ENCODE results near the gene TOX2. TPM values are rescaled to one million over a fixed set of nuclear protein-coding genes. Genes with fewer than 3 reads are reported as not detected.

TOX2 gene
- total RNA-seq, 1 donor = 1.1 TPM

GRCh38 chr20:44011251-44011940 lies 96.7 kb downstream of the TOX2 start:
- no peak overlapping the region for H3K27ac ChIP-seq (ENCODE audit: low read depth, low read length)
- H3K4me3 ChIP-seq (ENCODE audit: insufficient read depth, low read length) = no peak overlapping the region
- H3K4me1 ChIP-seq (ENCODE audit: insufficient read depth, low read length) = no peaks in the 10 kb centered on the region
- no peak overlapping the region for H2AFZ ChIP-seq (ENCODE audit: low read length)
- H3K79me2 ChIP-seq (ENCODE audit: insufficient read depth, low read length) = no peaks in the 10 kb centered on the region
- peaks cover 25% of the 10 kb centered on the region for H3K27me3 ChIP-seq (ENCODE audit: insufficient read depth, low read length)
- H3K4me2 ChIP-seq (ENCODE audit: insufficient read depth, low read length) = no peak overlapping the region
- no peak for DNase-seq (ENCODE audit: insufficient read length, low spot score, missing footprints)
- H3K9me3 ChIP-seq (ENCODE audit: low read depth, low read length) = no peaks in the 10 kb centered on the region
- H3K36me3 ChIP-seq (ENCODE audit: insufficient read depth, low read length) = no peaks in the 10 kb centered on the region
- no peak for TF ChIP-seq CTCF (IDR thresholded peaks at IDR 0.05; ENCODE audit: extremely low read depth, low read depth, low read length)
- peaks cover under 1% of the 10 kb centered on the region for H4K20me1 ChIP-seq (ENCODE audit: insufficient read depth, low read length)

- Histone ChIP-seq H4K20me1 (ENCODE audit: insufficient read depth, low read length) (peaks cover 3% of the 10 kb centered on the region), H2AFZ (ENCODE audit: low read length) (no peak overlapping the region), H3K9me3 (ENCODE audit: low read depth, low read length) (no peaks in the 10 kb centered on the region), H3K4me2 (ENCODE audit: insufficient read depth, low read length) (no peak overlapping the region), H3K27ac (ENCODE audit: low read depth, low read length) (no peak overlapping the region), H3K27me3 (ENCODE audit: insufficient read depth, low read length) (peaks cover 33% of the 10 kb centered on the region), H3K79me2 (ENCODE audit: insufficient read depth, low read length) (no peaks in the 10 kb centered on the region), H3K4me1 (ENCODE audit: insufficient read depth, low read length) (no peaks in the 10 kb centered on the region), H3K36me3 (ENCODE audit: insufficient read depth, low read length) (no peaks in the 10 kb centered on the region), H3K4me3 (ENCODE audit: insufficient read depth, low read length) (no peak overlapping the region)
- TF ChIP-seq CTCF (IDR thresholded peaks at IDR 0.05; ENCODE audit: extremely low read depth, low read depth, low read length) = no peak
- no peak for DNase-seq (ENCODE audit: insufficient read length, low spot score, missing footprints)
Observed at GRCh38 chr20:44012466-44013226, 98.0 kb downstream of the TOX2 start.

- Histone ChIP-seq H3K4me2 (ENCODE audit: insufficient read depth, low read length) (no peak overlapping the region), H4K20me1 (ENCODE audit: insufficient read depth, low read length) (peaks cover 3% of the 10 kb centered on the region), H3K79me2 (ENCODE audit: insufficient read depth, low read length) (no peaks in the 10 kb centered on the region), H3K9me3 (ENCODE audit: low read depth, low read length) (no peaks in the 10 kb centered on the region), H3K4me1 (ENCODE audit: insufficient read depth, low read length) (peaks cover 8% of the 10 kb centered on the region), H3K36me3 (ENCODE audit: insufficient read depth, low read length) (no peaks in the 10 kb centered on the region), H3K27me3 (ENCODE audit: insufficient read depth, low read length) (peaks cover 33% of the 10 kb centered on the region), H2AFZ (ENCODE audit: low read length) (peak overlapping the region; percentile 31), H3K27ac (ENCODE audit: low read depth, low read length) (no peak overlapping the region), H3K4me3 (ENCODE audit: insufficient read depth, low read length) (no peak overlapping the region)
- no peak for DNase-seq (ENCODE audit: insufficient read length, low spot score, missing footprints)
- TF ChIP-seq CTCF (IDR thresholded peaks at IDR 0.05; ENCODE audit: extremely low read depth, low read depth, low read length) = no peak
Observed at GRCh38 chr20:44014807-44015732, 100.4 kb downstream of the TOX2 start.
